Hepatocyte (in vitro differentiated cells): ENCODE measurements around the gene CDK19.

Experiments
- EZH2phosphoT487 ChIP-seq: fragments of 200-600 bp; sonication (generic); IDR thresholded peaks from one replicate; pipeline ENCODE4 v1.6.1; 2018; ENCODE audit warnings: antibody characterized with exemption, mild to moderate bottlenecking, low read depth, moderate library complexity; ENCODE audit not compliant: unreplicated experiment, severe bottlenecking
- TF ChIP-seq, protein P1 (sequence below): fragments of 200-600 bp; sonication (generic); IDR thresholded peaks from 2 replicates; pipeline ENCODE4 v1.5.1; 2016; ENCODE audit warnings: antibody characterized with exemption, mild to moderate bottlenecking; ENCODE audit not compliant: poor library complexity

- TF ChIP-seq, protein P1, sequence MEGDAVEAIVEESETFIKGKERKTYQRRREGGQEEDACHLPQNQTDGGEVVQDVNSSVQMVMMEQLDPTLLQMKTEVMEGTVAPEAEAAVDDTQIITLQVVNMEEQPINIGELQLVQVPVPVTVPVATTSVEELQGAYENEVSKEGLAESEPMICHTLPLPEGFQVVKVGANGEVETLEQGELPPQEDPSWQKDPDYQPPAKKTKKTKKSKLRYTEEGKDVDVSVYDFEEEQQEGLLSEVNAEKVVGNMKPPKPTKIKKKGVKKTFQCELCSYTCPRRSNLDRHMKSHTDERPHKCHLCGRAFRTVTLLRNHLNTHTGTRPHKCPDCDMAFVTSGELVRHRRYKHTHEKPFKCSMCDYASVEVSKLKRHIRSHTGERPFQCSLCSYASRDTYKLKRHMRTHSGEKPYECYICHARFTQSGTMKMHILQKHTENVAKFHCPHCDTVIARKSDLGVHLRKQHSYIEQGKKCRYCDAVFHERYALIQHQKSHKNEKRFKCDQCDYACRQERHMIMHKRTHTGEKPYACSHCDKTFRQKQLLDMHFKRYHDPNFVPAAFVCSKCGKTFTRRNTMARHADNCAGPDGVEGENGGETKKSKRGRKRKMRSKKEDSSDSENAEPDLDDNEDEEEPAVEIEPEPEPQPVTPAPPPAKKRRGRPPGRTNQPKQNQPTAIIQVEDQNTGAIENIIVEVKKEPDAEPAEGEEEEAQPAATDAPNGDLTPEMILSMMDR, result no peak
- TF ChIP-seq EZH2phosphoT487, result no peak
Measured at GRCh38 chr6:110661414-110661813, 153.9 kb downstream of the CDK19 start.
